ENCODE measurements around the gene TCEA3. TPM values are rescaled to one million over a fixed set of nuclear protein-coding genes. Genes with fewer than 3 reads are reported as not detected.

The TCEA3 gene
- total RNA-seq, 2 donors from 2014 or later = 10.5 to 19.2 TPM

GRCh38 chr1:23428136-23428905 is 3.8 kb upstream of the TCEA3 start:
- ATAC-seq (no peak), DNase-seq (ENCODE audit: low spot score in 2 of 2) (no peak)
- H3K9me3 Mint-ChIP-seq = no peaks in the 10 kb centered on the region
- no peak overlapping the region for H3K27ac Mint-ChIP-seq
- peaks cover 0 to 5% of the 10 kb centered on the region in 2 donors for H3K36me3 Mint-ChIP-seq

GRCh38 chr1:23427550-23427949 is 3.0 kb upstream of the TCEA3 start:
- Mint-ChIP-seq H3K9me3 (no peaks in the 10 kb centered on the region), H3K27ac (no peak overlapping the region), H3K36me3 (peaks cover 0 to 5% of the 10 kb centered on the region in 2 donors)

GRCh38 chr1:23426828-23427227 is 2.3 kb upstream of the TCEA3 start:
- ATAC-seq (no peak), DNase-seq (ENCODE audit: low spot score in 2 of 2) (no peak)
- H3K27ac Mint-ChIP-seq = no peak overlapping the region
- no peaks in the 10 kb centered on the region for H3K9me3 Mint-ChIP-seq
- H3K36me3 Mint-ChIP-seq = peaks cover 0 to 5% of the 10 kb centered on the region in 2 donors

More at GRCh38 chr1:23427550-23427949, 3.0 kb upstream of the TCEA3 start:
- DNase-seq (ENCODE audit: low spot score in 2 of 2) = no peak
- no peak for ATAC-seq

GRCh38 chr1:23425193-23425494 is 596 bp upstream of the TCEA3 start:
- no peaks in the 10 kb centered on the region for H3K9me3 Mint-ChIP-seq
- DNase-seq (ENCODE audit: low spot score in 2 of 2) (no peak), ATAC-seq (peak in 1 of 2 donors; percentile 3)
- peak overlapping the region in 1 of 2 donors; percentile 57 for H3K27ac Mint-ChIP-seq
- H3K36me3 Mint-ChIP-seq = peaks cover 0 to 5% of the 10 kb centered on the region in 2 donors

- peaks cover 0 to 5% of the 10 kb centered on the region in 2 donors for H3K36me3 Mint-ChIP-seq
- peak overlapping the region; percentile 57 to 89 for H3K27ac Mint-ChIP-seq
- ATAC-seq = peak; percentile 10 to 37
- H3K9me3 Mint-ChIP-seq = no peaks in the 10 kb centered on the region
- peak in 1 of 2 donors; percentile 18 for DNase-seq (ENCODE audit: low spot score in 2 of 2)
These were observed 894 bp downstream of the TCEA3 start for GRCh38 chr1:23423415-23424292.

- H3K36me3 Mint-ChIP-seq = peaks cover 0 to 5% of the 10 kb centered on the region in 2 donors
- peak overlapping the region; percentile 18 to 89 for H3K27ac Mint-ChIP-seq
- ATAC-seq (no peak), DNase-seq (ENCODE audit: low spot score in 2 of 2) (no peak)
- no peaks in the 10 kb centered on the region for H3K9me3 Mint-ChIP-seq
These were observed 1.6 kb downstream of the TCEA3 start for GRCh38 chr1:23422941-23423340.

GRCh38 chr1:23422241-23422877 is 2.2 kb downstream of the TCEA3 start:
- Mint-ChIP-seq H3K36me3 (peaks cover 0 to 5% of the 10 kb centered on the region in 2 donors), H3K27ac (peak overlapping the region; percentile 18 to 22), H3K9me3 (no peaks in the 10 kb centered on the region)
- DNase-seq (ENCODE audit: low spot score in 2 of 2) (peak; percentile 32 to 60), ATAC-seq (peak; percentile 57 to 68)

GRCh38 chr1:23421753-23422240 is 2.8 kb downstream of the TCEA3 start:
- no peaks in the 10 kb centered on the region for H3K9me3 Mint-ChIP-seq
- no peak for DNase-seq (ENCODE audit: low spot score in 2 of 2)
- peaks cover 0 to 5% of the 10 kb centered on the region in 2 donors for H3K36me3 Mint-ChIP-seq
- ATAC-seq = no peak
- no peak overlapping the region for H3K27ac Mint-ChIP-seq

GRCh38 chr1:23421343-23421742 is 3.2 kb downstream of the TCEA3 start:
- no peak for ATAC-seq
- H3K9me3 Mint-ChIP-seq = no peaks in the 10 kb centered on the region
- H3K27ac Mint-ChIP-seq = no peak overlapping the region

GRCh38 chr1:23420778-23421177 is 3.8 kb downstream of the TCEA3 start:
- no peak overlapping the region for H3K27ac Mint-ChIP-seq
- no peaks in the 10 kb centered on the region for H3K9me3 Mint-ChIP-seq
- no peak for ATAC-seq
- H3K36me3 Mint-ChIP-seq = peaks cover 0 to 5% of the 10 kb centered on the region in 2 donors
- no peak for DNase-seq (ENCODE audit: low spot score in 2 of 2)

More at GRCh38 chr1:23421343-23421742, 3.2 kb downstream of the TCEA3 start:
- peaks cover 0 to 5% of the 10 kb centered on the region in 2 donors for H3K36me3 Mint-ChIP-seq
- DNase-seq (ENCODE audit: low spot score in 2 of 2) = no peak

- no peak for DNase-seq (ENCODE audit: low spot score in 2 of 2)
- Mint-ChIP-seq H3K9me3 (no peaks in the 10 kb centered on the region), H3K36me3 (peaks cover 0 to 2% of the 10 kb centered on the region in 2 donors), H3K27ac (no peak overlapping the region)
- ATAC-seq = no peak
These were observed 5.4 kb downstream of the TCEA3 start for GRCh38 chr1:23419180-23419579.

GRCh38 chr1:23417570-23417969 is 7.0 kb downstream of the TCEA3 start:
- DNase-seq (ENCODE audit: low spot score in 2 of 2) = no peak
- Mint-ChIP-seq H3K27ac (no peak overlapping the region), H3K9me3 (no peaks in the 10 kb centered on the region), H3K36me3 (no peaks in the 10 kb centered on the region)
- ATAC-seq = no peak

- Mint-ChIP-seq H3K36me3 (no peaks in the 10 kb centered on the region), H3K9me3 (no peaks in the 10 kb centered on the region), H3K27ac (no peak overlapping the region)
- DNase-seq (ENCODE audit: low spot score in 2 of 2) (no peak), ATAC-seq (no peak)
These were observed 7.6 kb downstream of the TCEA3 start for GRCh38 chr1:23416964-23417363.

GRCh38 chr1:23408797-23409290 is 15.7 kb downstream of the TCEA3 start:
- no peaks in the 10 kb centered on the region for H3K9me3 Mint-ChIP-seq
- no peak for ATAC-seq
- H3K36me3 Mint-ChIP-seq = no peaks in the 10 kb centered on the region
- DNase-seq (ENCODE audit: low spot score in 2 of 2) = no peak
- H3K27ac Mint-ChIP-seq = no peak overlapping the region

GRCh38 chr1:23407016-23407630 is 17.4 kb downstream of the TCEA3 start:
- no peak overlapping the region for H3K27ac Mint-ChIP-seq
- DNase-seq (ENCODE audit: low spot score in 2 of 2) = no peak
- ATAC-seq = no peak
- no peaks in the 10 kb centered on the region for H3K9me3 Mint-ChIP-seq
- H3K36me3 Mint-ChIP-seq = no peaks in the 10 kb centered on the region

- ATAC-seq (no peak), DNase-seq (ENCODE audit: low spot score in 2 of 2) (no peak)
- H3K9me3 Mint-ChIP-seq = no peaks in the 10 kb centered on the region
- no peak overlapping the region for H3K27ac Mint-ChIP-seq
- H3K36me3 Mint-ChIP-seq = no peaks in the 10 kb centered on the region
These were observed 18.6 kb downstream of the TCEA3 start for GRCh38 chr1:23405946-23406345.
